ENCODE data around the gene PLEKHA8. TPM values are rescaled to one million over a fixed set of nuclear protein-coding genes. Genes with fewer than 3 reads are reported as not detected.
"Not testable (repeated sequence)": the region's sequence is repeated elsewhere in the genome, so short reads cannot be mapped to it uniquely, and the experiment has no call there.

The PLEKHA8 gene
- total RNA-seq, 1 donor from 2014 or later, result 17.1 TPM

DNA sequence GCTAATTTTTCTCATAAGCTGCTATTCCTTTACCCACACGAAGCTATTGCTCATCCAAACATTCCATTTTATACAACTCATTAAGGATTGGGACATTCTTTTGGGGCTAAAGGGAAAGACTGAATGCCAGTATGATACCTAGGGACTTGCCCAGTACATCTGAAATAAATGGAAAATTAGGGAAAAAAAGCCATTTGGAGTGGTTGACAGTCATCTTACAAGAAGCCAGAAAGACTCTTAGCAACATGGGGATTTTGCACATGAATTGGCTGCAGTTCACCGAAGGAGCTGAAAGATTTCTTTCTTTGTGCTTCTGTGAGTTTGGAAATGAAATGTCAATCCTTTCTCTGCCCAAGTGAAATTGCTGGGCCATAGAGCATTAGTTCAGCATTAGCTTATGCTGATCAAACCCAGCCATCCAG lies 63.3 kb downstream of the PLEKHA8 start:
- DNase-seq (ENCODE audit: low read depth) (peak; percentile 82), FAIRE-seq (no peak)
- Histone ChIP-seq H3K27me3 (ENCODE audit: control insufficient read depth, insufficient read depth, low read length) (no peaks in the 10 kb centered on the region), H3K4me3 (ENCODE audit: low read depth, low read length) (no peak overlapping the region), H3K36me3 (ENCODE audit: control insufficient read depth, insufficient read depth, low read length) (no peaks in the 10 kb centered on the region)
- TF ChIP-seq, protein P1, sequence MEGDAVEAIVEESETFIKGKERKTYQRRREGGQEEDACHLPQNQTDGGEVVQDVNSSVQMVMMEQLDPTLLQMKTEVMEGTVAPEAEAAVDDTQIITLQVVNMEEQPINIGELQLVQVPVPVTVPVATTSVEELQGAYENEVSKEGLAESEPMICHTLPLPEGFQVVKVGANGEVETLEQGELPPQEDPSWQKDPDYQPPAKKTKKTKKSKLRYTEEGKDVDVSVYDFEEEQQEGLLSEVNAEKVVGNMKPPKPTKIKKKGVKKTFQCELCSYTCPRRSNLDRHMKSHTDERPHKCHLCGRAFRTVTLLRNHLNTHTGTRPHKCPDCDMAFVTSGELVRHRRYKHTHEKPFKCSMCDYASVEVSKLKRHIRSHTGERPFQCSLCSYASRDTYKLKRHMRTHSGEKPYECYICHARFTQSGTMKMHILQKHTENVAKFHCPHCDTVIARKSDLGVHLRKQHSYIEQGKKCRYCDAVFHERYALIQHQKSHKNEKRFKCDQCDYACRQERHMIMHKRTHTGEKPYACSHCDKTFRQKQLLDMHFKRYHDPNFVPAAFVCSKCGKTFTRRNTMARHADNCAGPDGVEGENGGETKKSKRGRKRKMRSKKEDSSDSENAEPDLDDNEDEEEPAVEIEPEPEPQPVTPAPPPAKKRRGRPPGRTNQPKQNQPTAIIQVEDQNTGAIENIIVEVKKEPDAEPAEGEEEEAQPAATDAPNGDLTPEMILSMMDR (IDR thresholded peaks at IDR 0.05; ENCODE audit: insufficient read depth, low read length, severe bottlenecking), result no peak

GRCh38 chr7:30091987-30092386 lies 63.8 kb downstream of the PLEKHA8 start:
- TF ChIP-seq, protein P1 (IDR thresholded peaks at IDR 0.05; ENCODE audit: insufficient read depth, low read length, severe bottlenecking), result no peak
- no peak overlapping the region for H3K4me3 ChIP-seq (ENCODE audit: low read depth, low read length)
- no peaks in the 10 kb centered on the region for H3K27me3 ChIP-seq (ENCODE audit: control insufficient read depth, insufficient read depth, low read length)
- no peaks in the 10 kb centered on the region for H3K36me3 ChIP-seq (ENCODE audit: control insufficient read depth, insufficient read depth, low read length)
- FAIRE-seq (no peak), DNase-seq (ENCODE audit: low read depth) (no peak)

DNA sequence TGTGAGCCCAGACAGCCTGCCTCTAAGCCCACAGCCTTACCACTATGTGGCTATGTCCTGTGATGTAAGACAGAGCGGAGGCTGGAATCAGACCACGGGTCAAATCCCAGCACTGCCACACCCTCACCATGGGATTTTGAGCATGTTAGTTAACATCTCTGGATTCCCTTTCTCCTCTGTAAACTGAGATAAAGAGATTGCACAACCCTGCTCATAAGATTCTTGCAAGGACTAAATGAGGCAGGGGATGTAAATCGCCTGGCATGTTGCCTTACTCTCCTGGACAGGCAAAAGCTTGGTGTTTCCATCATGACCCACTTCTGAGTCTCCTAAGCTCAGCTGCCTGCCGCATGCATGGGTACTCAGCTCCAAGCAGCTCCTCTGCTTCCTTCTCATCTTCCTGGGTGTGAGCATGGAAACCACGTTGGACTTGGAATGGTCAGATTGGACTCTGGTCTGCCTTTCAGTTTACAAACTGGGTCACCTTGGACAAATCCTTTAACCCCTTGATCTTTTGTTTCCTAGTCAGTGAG lies 65.3 kb downstream of the PLEKHA8 start:
- FAIRE-seq, result no peak
- TF ChIP-seq, protein P1 (IDR thresholded peaks at IDR 0.05; ENCODE audit: insufficient read depth, low read length, severe bottlenecking), result no peak

GRCh38 chr7:30098599-30098998 lies 70.4 kb downstream of the PLEKHA8 start:
- not testable (repeated sequence) for DNase-seq (ENCODE audit: low read depth); H3K36me3 ChIP-seq (ENCODE audit: control insufficient read depth, insufficient read depth, low read length); H3K27me3 ChIP-seq (ENCODE audit: control insufficient read depth, insufficient read depth, low read length); FAIRE-seq; H3K4me3 ChIP-seq (ENCODE audit: low read depth, low read length)

More for the DNA sequence above, 65.3 kb downstream of the PLEKHA8 start:
- H3K4me3 ChIP-seq (ENCODE audit: low read depth, low read length), result no peak overlapping the region
- no peaks in the 10 kb centered on the region for H3K36me3 ChIP-seq (ENCODE audit: control insufficient read depth, insufficient read depth, low read length)
- H3K27me3 ChIP-seq (ENCODE audit: control insufficient read depth, insufficient read depth, low read length), result no peaks in the 10 kb centered on the region
- no peak for DNase-seq (ENCODE audit: low read depth)

- FAIRE-seq, result no peak
- Histone ChIP-seq H3K27me3 (ENCODE audit: control insufficient read depth, insufficient read depth, low read length) (no peaks in the 10 kb centered on the region), H3K4me3 (ENCODE audit: low read depth, low read length) (no peak overlapping the region), H3K36me3 (ENCODE audit: control insufficient read depth, insufficient read depth, low read length) (no peaks in the 10 kb centered on the region)
- no peak for DNase-seq (ENCODE audit: low read depth)
- TF ChIP-seq, protein P1 (IDR thresholded peaks at IDR 0.05; ENCODE audit: insufficient read depth, low read length, severe bottlenecking), result no peak
Measured at GRCh38 chr7:30102281-30102680, 74.1 kb downstream of the PLEKHA8 start.

DNA sequence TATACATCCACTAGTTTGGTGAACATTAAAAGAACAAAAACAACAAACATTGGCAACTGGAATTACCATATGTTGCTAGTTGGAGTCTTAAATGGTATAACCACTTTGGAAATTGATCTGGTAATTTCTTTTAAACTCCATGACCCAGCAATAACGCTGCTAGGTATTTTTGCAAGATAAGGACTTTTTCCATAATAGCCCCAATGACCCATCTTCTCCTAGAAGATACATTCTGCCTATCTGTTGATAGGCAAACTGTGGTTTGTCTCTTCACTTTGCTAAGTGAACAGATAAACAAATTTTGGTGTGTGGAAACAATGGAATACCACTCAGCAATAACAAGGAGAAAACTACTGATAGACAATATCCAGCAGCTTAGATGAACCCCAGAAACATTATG lies 75.9 kb downstream of the PLEKHA8 start:
- DNase-seq (ENCODE audit: low read depth), result no peak
- TF ChIP-seq, protein P1 (IDR thresholded peaks at IDR 0.05; ENCODE audit: insufficient read depth, low read length, severe bottlenecking), result no peak
- no peak for FAIRE-seq
- Histone ChIP-seq H3K4me3 (ENCODE audit: low read depth, low read length) (no peak overlapping the region), H3K36me3 (ENCODE audit: control insufficient read depth, insufficient read depth, low read length) (no peaks in the 10 kb centered on the region), H3K27me3 (ENCODE audit: control insufficient read depth, insufficient read depth, low read length) (no peaks in the 10 kb centered on the region)

Data from bronchial epithelial cell (primary cell).